ENCODE data around the gene NET1.

The NET1 gene

GRCh38 chr10:5485948-5486852 lies 73.8 kb downstream of the NET1 start:
- H3K9ac ChIP-seq (ENCODE audit: low read length in 2 of 2), result no peak overlapping the region
- peaks cover 0 to 3% of the 10 kb centered on the region in 2 donors for H3K9me3 ChIP-seq (ENCODE audit: control insufficient read depth in 2 of 2, low read length in 2 of 2)
- no peak overlapping the region for H3K4me3 ChIP-seq (ENCODE audit: low read length in 2 of 2)
- H3K4me1 ChIP-seq (ENCODE audit: control insufficient read depth, insufficient read depth, low read length), result no peaks in the 10 kb centered on the region
- H3K27ac ChIP-seq (ENCODE audit: low read length), result no peak overlapping the region
- H3K27me3 ChIP-seq (ENCODE audit: control insufficient read depth in 1 of 2, insufficient read depth in 2 of 2, low read length in 2 of 2), result no peaks in the 10 kb centered on the region
- no peaks in the 10 kb centered on the region for H3K36me3 ChIP-seq (ENCODE audit: control insufficient read depth in 2 of 2, insufficient read depth in 2 of 2, low read length in 2 of 2)

GRCh38 chr10:5486853-5487235 lies 74.5 kb downstream of the NET1 start:
- no peaks in the 10 kb centered on the region for H3K4me1 ChIP-seq (ENCODE audit: control insufficient read depth, insufficient read depth, low read length)
- H3K27ac ChIP-seq (ENCODE audit: low read length), result no peak overlapping the region
- no peak overlapping the region for H3K9ac ChIP-seq (ENCODE audit: low read length in 2 of 2)
- no peaks in the 10 kb centered on the region for H3K27me3 ChIP-seq (ENCODE audit: control insufficient read depth in 1 of 2, insufficient read depth in 2 of 2, low read length in 2 of 2)
- no peak overlapping the region for H3K4me3 ChIP-seq (ENCODE audit: low read length in 2 of 2)
- H3K9me3 ChIP-seq (ENCODE audit: control insufficient read depth in 2 of 2, low read length in 2 of 2), result peaks cover 0 to 3% of the 10 kb centered on the region in 2 donors
- H3K36me3 ChIP-seq (ENCODE audit: control insufficient read depth in 2 of 2, insufficient read depth in 2 of 2, low read length in 2 of 2), result no peaks in the 10 kb centered on the region

- Histone ChIP-seq H3K27me3 (ENCODE audit: control insufficient read depth in 1 of 2, insufficient read depth in 2 of 2, low read length in 2 of 2) (no peaks in the 10 kb centered on the region), H3K27ac (ENCODE audit: low read length) (no peak overlapping the region), H3K4me3 (ENCODE audit: low read length in 2 of 2) (no peak overlapping the region), H3K9ac (ENCODE audit: low read length in 2 of 2) (no peak overlapping the region), H3K36me3 (ENCODE audit: control insufficient read depth in 2 of 2, insufficient read depth in 2 of 2, low read length in 2 of 2) (no peaks in the 10 kb centered on the region), H3K9me3 (ENCODE audit: control insufficient read depth in 2 of 2, low read length in 2 of 2) (peaks cover 3 to 5% of the 10 kb centered on the region in 2 donors), H3K4me1 (ENCODE audit: control insufficient read depth, insufficient read depth, low read length) (no peaks in the 10 kb centered on the region)
Measured at GRCh38 chr10:5488272-5489161, 76.2 kb downstream of the NET1 start.

- H3K27ac ChIP-seq (ENCODE audit: low read length), result no peak overlapping the region
- H3K27me3 ChIP-seq (ENCODE audit: control insufficient read depth in 1 of 2, insufficient read depth in 2 of 2, low read length in 2 of 2), result no peaks in the 10 kb centered on the region
- H3K4me3 ChIP-seq (ENCODE audit: low read length in 2 of 2), result no peak overlapping the region
Measured at GRCh38 chr10:5490032-5490431, 77.7 kb downstream of the NET1 start.

GRCh38 chr10:5490698-5491464 lies 78.5 kb downstream of the NET1 start:
- Histone ChIP-seq H3K9me3 (ENCODE audit: control insufficient read depth in 2 of 2, low read length in 2 of 2) (peaks cover 0 to 5% of the 10 kb centered on the region in 2 donors), H3K4me1 (ENCODE audit: control insufficient read depth, insufficient read depth, low read length) (no peaks in the 10 kb centered on the region), H3K27me3 (ENCODE audit: control insufficient read depth in 1 of 2, insufficient read depth in 2 of 2, low read length in 2 of 2) (no peaks in the 10 kb centered on the region), H3K36me3 (ENCODE audit: control insufficient read depth in 2 of 2, insufficient read depth in 2 of 2, low read length in 2 of 2) (no peaks in the 10 kb centered on the region), H3K27ac (ENCODE audit: low read length) (no peak overlapping the region), H3K9ac (ENCODE audit: low read length in 2 of 2) (no peak overlapping the region), H3K4me3 (ENCODE audit: low read length in 2 of 2) (no peak overlapping the region)

More at GRCh38 chr10:5490032-5490431, 77.7 kb downstream of the NET1 start:
- H3K4me1 ChIP-seq (ENCODE audit: control insufficient read depth, insufficient read depth, low read length), result no peaks in the 10 kb centered on the region
- H3K9ac ChIP-seq (ENCODE audit: low read length in 2 of 2), result no peak overlapping the region
- H3K36me3 ChIP-seq (ENCODE audit: control insufficient read depth in 2 of 2, insufficient read depth in 2 of 2, low read length in 2 of 2), result no peaks in the 10 kb centered on the region
- H3K9me3 ChIP-seq (ENCODE audit: control insufficient read depth in 2 of 2, low read length in 2 of 2), result peaks cover 0 to 5% of the 10 kb centered on the region in 2 donors

GRCh38 chr10:5491477-5491876 lies 79.1 kb downstream of the NET1 start:
- Histone ChIP-seq H3K4me3 (ENCODE audit: low read length in 2 of 2) (no peak overlapping the region), H3K27ac (ENCODE audit: low read length) (no peak overlapping the region), H3K36me3 (ENCODE audit: control insufficient read depth in 2 of 2, insufficient read depth in 2 of 2, low read length in 2 of 2) (no peaks in the 10 kb centered on the region), H3K9ac (ENCODE audit: low read length in 2 of 2) (no peak overlapping the region), H3K4me1 (ENCODE audit: control insufficient read depth, insufficient read depth, low read length) (no peaks in the 10 kb centered on the region), H3K9me3 (ENCODE audit: control insufficient read depth in 2 of 2, low read length in 2 of 2) (peaks cover 0 to 5% of the 10 kb centered on the region in 2 donors), H3K27me3 (ENCODE audit: control insufficient read depth in 1 of 2, insufficient read depth in 2 of 2, low read length in 2 of 2) (no peaks in the 10 kb centered on the region)

- no peaks in the 10 kb centered on the region for H3K4me1 ChIP-seq (ENCODE audit: control insufficient read depth, insufficient read depth, low read length)
- no peaks in the 10 kb centered on the region for H3K36me3 ChIP-seq (ENCODE audit: control insufficient read depth in 2 of 2, insufficient read depth in 2 of 2, low read length in 2 of 2)
- peaks cover 0 to 5% of the 10 kb centered on the region in 2 donors for H3K9me3 ChIP-seq (ENCODE audit: control insufficient read depth in 2 of 2, low read length in 2 of 2)
- H3K27me3 ChIP-seq (ENCODE audit: control insufficient read depth in 1 of 2, insufficient read depth in 2 of 2, low read length in 2 of 2), result no peaks in the 10 kb centered on the region
- no peak overlapping the region for H3K9ac ChIP-seq (ENCODE audit: low read length in 2 of 2)
- no peak overlapping the region for H3K4me3 ChIP-seq (ENCODE audit: low read length in 2 of 2)
- H3K27ac ChIP-seq (ENCODE audit: low read length), result no peak overlapping the region
Measured at GRCh38 chr10:5492322-5492855, 80.0 kb downstream of the NET1 start.

- H3K27me3 ChIP-seq (ENCODE audit: control insufficient read depth in 1 of 2, insufficient read depth in 2 of 2, low read length in 2 of 2), result no peaks in the 10 kb centered on the region
- no peak overlapping the region for H3K4me3 ChIP-seq (ENCODE audit: low read length in 2 of 2)
- no peak overlapping the region for H3K27ac ChIP-seq (ENCODE audit: low read length)
- H3K36me3 ChIP-seq (ENCODE audit: control insufficient read depth in 2 of 2, insufficient read depth in 2 of 2, low read length in 2 of 2), result no peaks in the 10 kb centered on the region
- no peaks in the 10 kb centered on the region for H3K4me1 ChIP-seq (ENCODE audit: control insufficient read depth, insufficient read depth, low read length)
- H3K9me3 ChIP-seq (ENCODE audit: control insufficient read depth in 2 of 2, low read length in 2 of 2), result peaks cover 0 to 5% of the 10 kb centered on the region in 2 donors
- no peak overlapping the region for H3K9ac ChIP-seq (ENCODE audit: low read length in 2 of 2)
Measured at GRCh38 chr10:5492929-5493576, 80.7 kb downstream of the NET1 start.

- Histone ChIP-seq H3K27ac (ENCODE audit: low read length) (no peak overlapping the region), H3K36me3 (ENCODE audit: control insufficient read depth in 2 of 2, insufficient read depth in 2 of 2, low read length in 2 of 2) (no peaks in the 10 kb centered on the region), H3K4me1 (ENCODE audit: control insufficient read depth, insufficient read depth, low read length) (no peaks in the 10 kb centered on the region), H3K9me3 (ENCODE audit: control insufficient read depth in 2 of 2, low read length in 2 of 2) (peaks cover 0 to 5% of the 10 kb centered on the region in 2 donors), H3K27me3 (ENCODE audit: control insufficient read depth in 1 of 2, insufficient read depth in 2 of 2, low read length in 2 of 2) (no peaks in the 10 kb centered on the region), H3K4me3 (ENCODE audit: low read length in 2 of 2) (no peak overlapping the region), H3K9ac (ENCODE audit: low read length in 2 of 2) (no peak overlapping the region)
Measured at GRCh38 chr10:5493691-5494090, 81.3 kb downstream of the NET1 start.

GRCh38 chr10:5494611-5495010 lies 82.3 kb downstream of the NET1 start:
- Histone ChIP-seq H3K27me3 (ENCODE audit: control insufficient read depth in 1 of 2, insufficient read depth in 2 of 2, low read length in 2 of 2) (no peaks in the 10 kb centered on the region), H3K36me3 (ENCODE audit: control insufficient read depth in 2 of 2, insufficient read depth in 2 of 2, low read length in 2 of 2) (no peaks in the 10 kb centered on the region), H3K9ac (ENCODE audit: low read length in 2 of 2) (no peak overlapping the region), H3K9me3 (ENCODE audit: control insufficient read depth in 2 of 2, low read length in 2 of 2) (peaks cover 0 to 5% of the 10 kb centered on the region in 2 donors), H3K4me3 (ENCODE audit: low read length in 2 of 2) (no peak overlapping the region), H3K4me1 (ENCODE audit: control insufficient read depth, insufficient read depth, low read length) (no peaks in the 10 kb centered on the region), H3K27ac (ENCODE audit: low read length) (no peak overlapping the region)

All from stomach smooth muscle (tissue), 2 donors.